CD8-positive, alpha-beta memory T cell (primary cell): Measurements from ENCODE around the gene GMIP. TPM values are rescaled to one million over a fixed set of nuclear protein-coding genes. Genes with fewer than 3 reads are reported as not detected.

ENCODE experiments used
- CTCF ChIA-PET: fragments of 350-600 bp; sonication (Branson Sonifier 250); formaldehyde crosslinking; loops from one replicate; lab custom pipeline; 2021; ENCODE audit warnings: antibody characterized with exemption; lab: Charles Lee
- POLR2A ChIA-PET: fragments of 350-600 bp; sonication (Branson Sonifier 250); formaldehyde crosslinking; loops from one replicate; lab custom pipeline; 2021; ENCODE audit warnings: antibody characterized with exemption; lab: Charles Lee
- DNase-seq, 5 donors: peaks; one replicate each; pipeline versions ENCODE4 v3.0.0 to v3.0.0-alpha.2; 2020 to 2022; ENCODE audit warnings: mixed read lengths in 1 of 5
- H3K27ac ChIP-seq: one replicate; pipeline ENCODE4 v1.7.0; 2013; ENCODE audit warnings: low read depth, mild to moderate bottlenecking, low read length, moderate library complexity
- H3K27me3 ChIP-seq: 2 replicates; pipeline ENCODE4 v1.7.0; 2013; ENCODE audit warnings: low read length, mild to moderate bottlenecking; ENCODE audit not compliant: insufficient read depth, poor library complexity, severe bottlenecking
- H3K36me3 ChIP-seq: 2 replicates; pipeline ENCODE4 v1.7.0; 2013; ENCODE audit warnings: mild to moderate bottlenecking, low read length, moderate library complexity; ENCODE audit not compliant: insufficient read depth
- H3K4me1 ChIP-seq: 2 replicates; pipeline ENCODE4 v1.7.0; 2013; ENCODE audit warnings: mild to moderate bottlenecking, low read length, moderate library complexity; ENCODE audit not compliant: insufficient read depth
- H3K4me3 ChIP-seq: 2 replicates; pipeline ENCODE4 v1.7.0; 2013; ENCODE audit warnings: mild to moderate bottlenecking, low read length
- H3K9me3 ChIP-seq: 2 replicates; pipeline ENCODE4 v1.7.0; 2013; ENCODE audit warnings: mild to moderate bottlenecking, low read length
- H3K27ac Mint-ChIP-seq, 8 donors: one replicate each; pipeline ENCODE4 v1.8.0; 2020 to 2021; ENCODE audit warnings: mixed read lengths in 8 of 8, mild to moderate bottlenecking in 6 of 8, inconsistent platforms in 3 of 8, moderate library complexity in 3 of 8
- H3K27me3 Mint-ChIP-seq, 2 donors: one replicate each; pipeline ENCODE4 v1.8.0; 2020 to 2021; ENCODE audit warnings: mixed read lengths in 2 of 2, mild to moderate bottlenecking in 1 of 2, moderate library complexity in 1 of 2
- H3K36me3 Mint-ChIP-seq, 3 donors: one replicate each; pipeline ENCODE4 v1.8.0; 2020 to 2021; ENCODE audit warnings: mixed read lengths in 3 of 3, inconsistent platforms in 1 of 3, mild to moderate bottlenecking in 1 of 3
- H3K4me1 Mint-ChIP-seq, 3 donors: one replicate each; pipeline ENCODE4 v1.8.0; 2020 to 2021; ENCODE audit warnings: mixed read lengths in 3 of 3, inconsistent platforms in 1 of 3, mild to moderate bottlenecking in 1 of 3
- H3K4me3 Mint-ChIP-seq, 7 donors: one replicate each; pipeline ENCODE4 v1.8.0; 2020 to 2021; ENCODE audit warnings: mixed read lengths in 7 of 7, mild to moderate bottlenecking in 6 of 7, moderate library complexity in 4 of 7, inconsistent platforms in 2 of 7
- H3K9me3 Mint-ChIP-seq, 5 donors: one replicate each; pipeline ENCODE4 v1.8.0; 2020 to 2022; ENCODE audit warnings: mixed read lengths in 5 of 5, mild to moderate bottlenecking in 3 of 5, moderate library complexity in 2 of 5, inconsistent platforms in 1 of 5
- polyA plus RNA-seq: library from polyadenylated mRNA; unstranded; fragments of 300-500 nt; fragmentation: Illumina TruSeq; gene quantifications from one replicate; pipeline ENCODE4 v1.2.3, GENCODE V29; 2021
- total RNA-seq, 2 experiments: library from RNA; stranded (reverse); gene quantifications; one replicate each; pipeline ENCODE4 v1.2.3, GENCODE V29; 2021

GMIP gene
- total and polyA plus RNA-seq, 3 experiments from 2014 or later: 54.5 to 71.3 (median 60.3) TPM

DNA sequence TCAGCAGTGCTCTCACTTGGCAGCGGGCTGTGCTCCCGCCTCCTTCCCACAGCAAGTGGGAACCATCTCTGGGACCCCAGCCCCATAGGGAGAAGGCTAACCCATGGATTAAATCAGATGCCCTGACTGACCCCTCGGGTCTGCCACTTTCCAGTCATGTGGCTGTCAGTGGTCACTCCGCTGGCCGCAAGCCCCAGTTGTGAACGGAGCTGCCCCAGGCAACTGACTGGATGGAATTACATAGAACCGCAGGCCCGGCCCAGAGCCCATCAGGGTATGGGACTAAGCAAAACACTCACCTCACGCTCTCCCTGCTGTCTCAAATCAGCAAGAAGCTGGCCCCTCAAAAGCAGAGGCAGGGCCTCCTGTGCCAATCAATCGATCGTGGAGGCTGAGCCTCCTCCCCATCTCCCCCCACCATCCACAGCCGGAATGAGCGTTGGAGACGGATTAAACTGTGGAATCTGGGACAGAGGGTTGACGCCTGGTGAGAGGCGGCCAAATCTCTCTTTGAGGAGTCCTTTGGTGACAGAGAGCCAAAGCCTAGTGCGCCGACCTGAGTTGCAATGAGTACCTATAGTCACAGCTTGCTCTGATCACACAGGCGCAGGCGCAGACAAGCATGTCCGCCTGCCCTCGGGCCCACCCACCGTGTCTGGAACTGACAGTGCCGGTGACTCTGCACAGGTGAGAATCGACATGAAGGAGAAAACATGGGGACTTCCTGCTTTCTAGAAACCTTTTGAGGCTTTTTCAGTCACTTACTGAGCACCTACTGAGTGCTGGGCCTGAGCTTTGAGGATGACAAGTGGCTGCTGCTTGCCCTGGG, 63.7 kb downstream of the GMIP start:
- Histone ChIP-seq H3K9me3 (no peaks in the 10 kb centered on the region), H3K27me3 (no peaks in the 10 kb centered on the region), H3K27ac (no peak overlapping the region), H3K4me1 (peaks cover 8% of the 10 kb centered on the region), H3K36me3 (no peaks in the 10 kb centered on the region), H3K4me3 (no peak overlapping the region)
- no peak for DNase-seq
- H3K27me3 Mint-ChIP-seq: no peaks in the 10 kb centered on the region
- H3K4me3 Mint-ChIP-seq: no peak overlapping the region
- H3K4me1 Mint-ChIP-seq: peaks cover 5 to 20% (median 13%) of the 10 kb centered on the region in 3 donors
- CTCF ChIA-PET: interaction anchor here (0.6 to 1.2 kb wide), 2 partner anchors 11 to 454 kb away, joined by 3 read pairs; no protein-coding TSS in a partner anchor
- POLR2A ChIA-PET: no interaction called here
- H3K27ac Mint-ChIP-seq: peak overlapping the region in 1 of 8 donors; percentile 46
- H3K36me3 Mint-ChIP-seq: peaks cover 0 to 21% (median 0%) of the 10 kb centered on the region in 3 donors
- H3K9me3 Mint-ChIP-seq: no peaks in the 10 kb centered on the region

Other genes with a start within 250 kb of the GMIP start
- gene GATAD2A, start 238.0 kb downstream of the GMIP start, total RNA-seq: 100 to 1,000 TPM; 176 to 182 TPM
- 46.9 TPM for gene GATAD2A, start 238.0 kb downstream of the GMIP start, polyA plus RNA-seq
- gene TSSK6, start 128.1 kb downstream of the GMIP start, total RNA-seq: 1 to 10 TPM; 3.1 to 3.4 TPM
- gene TSSK6, start 128.1 kb downstream of the GMIP start, polyA plus RNA-seq: 1.4 TPM
- 100 to 1,000 TPM; 337 to 341 TPM for gene NDUFA13, start 127.4 kb downstream of the GMIP start, total RNA-seq
- gene NDUFA13, start 127.4 kb downstream of the GMIP start, polyA plus RNA-seq: 334 TPM
- 1 to 10 TPM; 6.5 to 7.5 TPM for gene YJEFN3, start 114.7 kb downstream of the GMIP start, total RNA-seq
- gene YJEFN3, start 114.7 kb downstream of the GMIP start, polyA plus RNA-seq: not detected
- under 1 TPM; 0.07 to 0.11 TPM for gene CILP2, start 105.4 kb downstream of the GMIP start, total RNA-seq
- gene CILP2, start 105.4 kb downstream of the GMIP start, polyA plus RNA-seq: 0.33 TPM
- gene PBX4, start 25.0 kb downstream of the GMIP start, total RNA-seq: 10 to 100 TPM; 15.0 to 17.1 TPM
- gene PBX4, start 25.0 kb downstream of the GMIP start, polyA plus RNA-seq: 8.3 TPM
- gene LPAR2, start 15.4 kb downstream of the GMIP start, total RNA-seq: 10 to 100 TPM; 23.6 to 24.8 TPM
- gene LPAR2, start 15.4 kb downstream of the GMIP start, polyA plus RNA-seq: 37.8 TPM
- gene ATP13A1, start 20.0 kb upstream of the GMIP start, total RNA-seq: 10 to 100 TPM; 92.1 to 93.6 TPM
- 41.7 TPM for gene ATP13A1, start 20.0 kb upstream of the GMIP start, polyA plus RNA-seq
- 10 to 100 TPM; 73.6 to 74.0 TPM for gene ZNF101, start 25.2 kb upstream of the GMIP start, total RNA-seq
- gene ZNF101, start 25.2 kb upstream of the GMIP start, polyA plus RNA-seq: 103 TPM
- 1 to 10 TPM; 7.4 to 7.8 TPM for gene ZNF14, start 89.5 kb upstream of the GMIP start, total RNA-seq
- 8.9 TPM for gene ZNF14, start 89.5 kb upstream of the GMIP start, polyA plus RNA-seq
- 10 to 100 TPM; 27.8 to 28.3 TPM for gene ZNF506, start 178.1 kb upstream of the GMIP start, total RNA-seq
- 26.9 TPM for gene ZNF506, start 178.1 kb upstream of the GMIP start, polyA plus RNA-seq
- gene ZNF253, start 222.2 kb upstream of the GMIP start, total RNA-seq: 10 to 100 TPM; 14.0 to 16.1 TPM
- gene ZNF253, start 222.2 kb upstream of the GMIP start, polyA plus RNA-seq: 6.8 TPM